ENCODE results near the gene USF2.

DNA sequence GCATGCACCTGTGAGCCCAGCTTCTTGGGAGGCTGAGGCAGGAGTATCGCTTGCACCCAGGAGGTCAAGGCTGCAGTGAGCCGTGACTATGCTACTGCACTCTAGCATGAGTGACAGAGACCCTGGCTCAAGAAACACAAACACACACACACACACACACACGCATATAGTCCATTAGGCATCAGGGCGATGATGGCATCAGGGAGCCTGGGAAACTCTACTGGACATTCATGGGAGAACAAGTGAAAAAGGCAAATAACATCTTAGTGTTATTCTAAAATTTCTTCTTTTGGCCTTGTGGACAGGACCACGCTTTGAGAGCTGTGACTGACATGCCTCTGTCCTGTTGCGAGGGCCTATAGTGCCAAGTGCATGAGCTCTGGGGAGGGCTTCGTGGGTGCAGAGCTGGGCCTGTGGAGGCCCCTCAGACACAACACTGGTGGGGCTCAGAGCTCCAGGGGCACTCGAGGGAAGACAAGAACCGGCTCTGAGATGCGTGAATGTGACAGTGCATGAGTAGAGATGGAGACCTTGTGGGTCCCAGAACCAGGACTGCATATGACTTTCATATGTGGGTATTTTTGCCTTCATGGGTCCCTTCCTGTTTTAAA lies 8.0 kb upstream of the USF2 start:
- TF ChIP-seq, protein P1, sequence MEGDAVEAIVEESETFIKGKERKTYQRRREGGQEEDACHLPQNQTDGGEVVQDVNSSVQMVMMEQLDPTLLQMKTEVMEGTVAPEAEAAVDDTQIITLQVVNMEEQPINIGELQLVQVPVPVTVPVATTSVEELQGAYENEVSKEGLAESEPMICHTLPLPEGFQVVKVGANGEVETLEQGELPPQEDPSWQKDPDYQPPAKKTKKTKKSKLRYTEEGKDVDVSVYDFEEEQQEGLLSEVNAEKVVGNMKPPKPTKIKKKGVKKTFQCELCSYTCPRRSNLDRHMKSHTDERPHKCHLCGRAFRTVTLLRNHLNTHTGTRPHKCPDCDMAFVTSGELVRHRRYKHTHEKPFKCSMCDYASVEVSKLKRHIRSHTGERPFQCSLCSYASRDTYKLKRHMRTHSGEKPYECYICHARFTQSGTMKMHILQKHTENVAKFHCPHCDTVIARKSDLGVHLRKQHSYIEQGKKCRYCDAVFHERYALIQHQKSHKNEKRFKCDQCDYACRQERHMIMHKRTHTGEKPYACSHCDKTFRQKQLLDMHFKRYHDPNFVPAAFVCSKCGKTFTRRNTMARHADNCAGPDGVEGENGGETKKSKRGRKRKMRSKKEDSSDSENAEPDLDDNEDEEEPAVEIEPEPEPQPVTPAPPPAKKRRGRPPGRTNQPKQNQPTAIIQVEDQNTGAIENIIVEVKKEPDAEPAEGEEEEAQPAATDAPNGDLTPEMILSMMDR (IDR thresholded peaks at IDR 0.05; ENCODE audit: poor library complexity, severe bottlenecking): no peak
- TF ChIP-seq, protein P2, sequence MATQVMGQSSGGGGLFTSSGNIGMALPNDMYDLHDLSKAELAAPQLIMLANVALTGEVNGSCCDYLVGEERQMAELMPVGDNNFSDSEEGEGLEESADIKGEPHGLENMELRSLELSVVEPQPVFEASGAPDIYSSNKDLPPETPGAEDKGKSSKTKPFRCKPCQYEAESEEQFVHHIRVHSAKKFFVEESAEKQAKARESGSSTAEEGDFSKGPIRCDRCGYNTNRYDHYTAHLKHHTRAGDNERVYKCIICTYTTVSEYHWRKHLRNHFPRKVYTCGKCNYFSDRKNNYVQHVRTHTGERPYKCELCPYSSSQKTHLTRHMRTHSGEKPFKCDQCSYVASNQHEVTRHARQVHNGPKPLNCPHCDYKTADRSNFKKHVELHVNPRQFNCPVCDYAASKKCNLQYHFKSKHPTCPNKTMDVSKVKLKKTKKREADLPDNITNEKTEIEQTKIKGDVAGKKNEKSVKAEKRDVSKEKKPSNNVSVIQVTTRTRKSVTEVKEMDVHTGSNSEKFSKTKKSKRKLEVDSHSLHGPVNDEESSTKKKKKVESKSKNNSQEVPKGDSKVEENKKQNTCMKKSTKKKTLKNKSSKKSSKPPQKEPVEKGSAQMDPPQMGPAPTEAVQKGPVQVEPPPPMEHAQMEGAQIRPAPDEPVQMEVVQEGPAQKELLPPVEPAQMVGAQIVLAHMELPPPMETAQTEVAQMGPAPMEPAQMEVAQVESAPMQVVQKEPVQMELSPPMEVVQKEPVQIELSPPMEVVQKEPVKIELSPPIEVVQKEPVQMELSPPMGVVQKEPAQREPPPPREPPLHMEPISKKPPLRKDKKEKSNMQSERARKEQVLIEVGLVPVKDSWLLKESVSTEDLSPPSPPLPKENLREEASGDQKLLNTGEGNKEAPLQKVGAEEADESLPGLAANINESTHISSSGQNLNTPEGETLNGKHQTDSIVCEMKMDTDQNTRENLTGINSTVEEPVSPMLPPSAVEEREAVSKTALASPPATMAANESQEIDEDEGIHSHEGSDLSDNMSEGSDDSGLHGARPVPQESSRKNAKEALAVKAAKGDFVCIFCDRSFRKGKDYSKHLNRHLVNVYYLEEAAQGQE (IDR thresholded peaks at IDR 0.05; ENCODE audit: borderline replicate concordance): no peak

Measured in neural cell (in vitro differentiated cells).